GM19025 (cell line): ENCODE data around the gene PRTFDC1.
A peak's percentile ranks its signal among the peaks of the same experiment; 100 is the strongest.
"Not testable (repeated sequence)": the region's sequence is repeated elsewhere in the genome, so short reads cannot be mapped to it uniquely, and the experiment has no call there.

ENCODE experiments used
- ATAC-seq: cut with Tn5 transposase; IDR thresholded peaks from one replicate; pipeline ENCODE4 v1.9.1; 2021; ENCODE audit warnings: mild to moderate bottlenecking, low read depth, moderate library complexity; ENCODE audit not compliant: unreplicated experiment

PRTFDC1 gene

DNA sequence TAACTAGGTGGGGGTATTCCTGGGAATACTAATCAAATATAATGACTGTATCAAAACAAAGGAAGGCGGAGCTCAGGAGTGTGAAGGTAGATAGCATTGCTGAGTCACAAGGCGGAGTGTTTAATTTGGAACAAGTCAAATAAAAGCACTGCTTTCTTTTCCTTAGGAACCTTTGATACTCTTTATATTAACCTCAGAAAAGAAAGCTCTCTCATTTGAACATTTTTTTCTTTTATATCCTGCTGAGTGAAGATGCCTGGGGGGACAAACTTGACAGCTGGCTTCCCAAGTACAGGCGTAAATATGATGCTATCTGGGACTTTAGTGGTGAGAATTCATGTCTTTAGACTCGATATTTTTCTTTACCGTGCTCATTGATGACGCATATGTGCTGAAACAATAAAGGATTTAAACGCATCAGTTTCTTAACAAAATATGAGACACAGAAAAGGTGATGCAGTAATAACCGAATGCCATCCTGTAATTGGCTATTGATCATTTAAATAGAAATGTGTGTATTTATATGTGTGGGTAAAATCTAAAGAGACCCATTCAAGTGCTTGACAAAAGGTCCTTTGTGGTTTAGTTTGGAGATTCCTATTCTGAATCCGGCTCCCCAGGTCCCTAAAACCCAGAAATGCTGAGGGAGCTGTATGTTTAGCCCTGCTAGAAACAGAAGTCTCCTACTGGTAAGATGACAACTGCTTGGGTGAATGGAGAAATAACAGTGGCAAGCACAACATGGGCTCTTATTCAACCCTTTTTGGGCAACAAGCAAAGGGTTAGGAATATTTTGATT lies 102.7 kb downstream of the PRTFDC1 start:
- no peak for ATAC-seq

DNA sequence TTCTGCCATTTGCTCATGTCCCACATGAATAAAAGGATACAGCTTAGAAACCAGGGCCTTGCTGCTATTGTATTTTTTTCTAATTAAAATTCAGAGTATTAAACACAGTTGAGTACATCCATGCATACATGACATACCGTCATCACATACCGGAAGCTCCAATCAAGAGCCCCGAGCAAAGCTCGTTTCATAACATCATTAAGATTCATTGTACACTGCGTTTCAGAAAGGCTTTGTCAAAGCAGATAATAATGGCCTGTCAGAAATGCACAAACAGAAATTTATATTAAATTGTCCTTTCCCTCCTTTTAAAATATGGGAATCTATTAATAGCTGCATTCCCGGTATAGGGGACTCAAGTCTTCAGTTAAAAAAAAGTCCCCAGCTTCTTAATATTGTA lies 103.4 kb downstream of the PRTFDC1 start:
- ATAC-seq: no peak

DNA sequence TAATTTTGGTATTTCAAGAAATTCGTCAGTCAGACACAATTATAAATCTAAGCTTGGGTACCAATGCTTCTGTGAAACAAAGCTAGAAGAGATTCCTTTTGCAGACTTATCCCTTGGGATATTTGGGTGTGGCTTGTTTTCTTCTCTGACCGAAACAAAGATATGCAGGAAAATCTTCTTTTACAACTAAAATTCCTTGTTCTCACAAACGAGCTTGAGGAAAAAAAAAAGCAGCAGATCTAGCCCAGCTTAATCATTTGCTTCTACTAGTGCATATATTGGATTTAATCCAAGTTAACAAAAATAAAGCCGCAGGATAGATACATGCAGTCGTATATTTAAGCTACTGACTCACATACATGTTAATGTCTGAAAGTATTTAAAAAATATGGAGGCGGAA lies 104.2 kb downstream of the PRTFDC1 start:
- ATAC-seq: no peak

DNA sequence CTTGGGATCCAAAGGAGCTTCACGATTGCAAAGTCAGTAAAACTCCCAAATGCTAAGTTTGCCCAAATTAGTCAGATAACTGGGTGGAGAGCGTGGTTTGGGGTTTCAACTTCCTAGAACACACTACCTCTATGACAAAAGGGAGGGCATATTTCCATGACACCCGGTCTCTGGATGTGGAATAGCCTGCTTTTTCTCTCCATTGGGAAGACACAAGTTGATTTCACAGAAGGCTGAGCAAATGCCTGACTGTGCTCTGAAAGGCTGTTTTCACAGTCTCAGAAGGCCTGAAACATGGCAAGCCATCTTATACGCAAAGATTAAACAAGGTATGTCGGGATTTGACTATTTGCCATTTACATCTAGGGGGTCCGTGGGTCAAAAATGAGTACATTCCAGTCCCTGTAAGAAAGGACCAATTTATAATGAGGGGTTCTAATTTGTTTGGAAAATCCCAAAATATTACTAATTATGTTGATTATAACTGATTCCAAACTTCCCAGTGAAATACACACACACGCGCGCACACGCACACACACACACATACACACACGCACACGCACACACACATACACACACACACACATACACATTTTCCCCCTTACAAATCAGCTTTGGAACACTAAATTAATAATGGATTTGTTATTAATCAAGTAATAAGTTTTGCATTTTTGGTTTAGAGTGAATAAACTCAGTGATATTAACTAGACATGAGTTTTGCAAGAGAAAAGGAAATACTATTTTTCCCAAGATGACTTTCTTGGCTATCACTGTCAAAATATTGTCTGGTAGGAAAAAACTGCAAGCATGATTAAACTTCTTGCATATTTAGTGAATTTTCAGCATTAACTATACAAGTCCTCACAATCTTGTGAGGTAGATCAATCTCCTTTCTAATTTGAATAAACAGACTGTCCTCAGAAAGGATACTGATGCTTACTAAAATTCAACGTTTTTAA lies 105.0 kb downstream of the PRTFDC1 start:
- ATAC-seq: no peak

DNA sequence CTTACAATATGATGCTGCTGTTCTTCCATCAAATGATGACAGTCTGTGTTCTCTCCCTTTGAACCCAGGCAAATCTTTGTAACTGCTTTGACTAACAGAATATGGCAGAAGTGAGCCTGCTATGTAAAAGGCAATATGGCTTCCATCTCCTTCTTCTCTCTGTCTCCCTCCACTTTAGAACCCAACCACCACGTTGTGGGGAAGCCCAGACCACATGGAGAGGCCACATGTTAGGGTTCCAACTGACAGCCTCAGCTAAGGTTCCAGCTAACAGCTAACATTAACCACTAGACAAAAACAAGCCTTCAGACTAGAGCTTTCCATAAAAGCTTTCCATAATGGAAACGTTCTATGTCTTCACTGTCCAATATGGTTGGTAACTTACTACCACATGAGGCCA lies 107.7 kb downstream of the PRTFDC1 start:
- no peak for ATAC-seq

GRCh38 chr10:24843256-24843655 lies 109.2 kb downstream of the PRTFDC1 start:
- ATAC-seq: no peak

DNA sequence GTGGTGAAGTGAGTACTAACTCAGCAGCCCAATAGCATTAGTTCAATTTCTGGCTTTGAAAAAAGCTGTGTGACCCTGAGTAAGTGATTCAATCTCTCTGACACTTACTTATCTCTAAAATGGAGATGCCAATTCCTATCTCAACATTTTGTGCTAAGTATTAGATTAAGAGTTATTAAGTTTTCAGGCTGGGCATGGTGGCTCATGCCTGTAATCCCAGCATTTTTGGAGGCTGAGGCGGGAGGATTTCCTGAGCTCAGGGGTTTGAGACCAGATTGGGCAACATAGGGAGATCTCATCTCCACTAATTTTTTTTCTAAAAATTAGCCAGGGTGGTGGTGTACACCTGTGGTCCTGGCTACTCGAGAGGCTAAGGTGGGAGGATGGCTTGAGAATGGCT lies 109.5 kb downstream of the PRTFDC1 start:
- ATAC-seq: no peak

DNA sequence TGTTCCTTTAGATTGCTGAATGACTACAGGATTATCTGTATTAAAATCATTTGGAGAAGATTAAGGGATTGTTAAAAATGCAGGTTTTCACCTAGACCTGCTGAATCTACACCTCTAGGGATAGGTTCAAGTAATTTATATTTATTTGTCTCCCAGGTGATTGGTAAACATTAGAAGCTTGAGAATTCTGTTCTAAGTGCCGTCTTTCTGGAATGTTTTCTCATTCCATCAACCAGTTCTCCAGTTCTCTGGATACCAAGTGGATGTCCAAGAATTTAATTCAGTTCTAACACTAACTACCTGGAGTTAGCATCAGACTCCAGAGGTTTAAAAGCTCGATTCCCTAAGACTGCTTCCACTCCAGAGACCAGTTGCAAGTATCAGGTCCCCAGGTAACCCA lies 110.9 kb downstream of the PRTFDC1 start:
- no peak for ATAC-seq

- no peak for ATAC-seq
Observed at GRCh38 chr10:24840784-24841183, 111.6 kb downstream of the PRTFDC1 start.

- ATAC-seq: not testable (repeated sequence)
Observed at GRCh38 chr10:24837781-24838180, 114.6 kb downstream of the PRTFDC1 start.

- no peak for ATAC-seq
Observed at GRCh38 chr10:24834869-24835268, 117.5 kb downstream of the PRTFDC1 start.

DNA sequence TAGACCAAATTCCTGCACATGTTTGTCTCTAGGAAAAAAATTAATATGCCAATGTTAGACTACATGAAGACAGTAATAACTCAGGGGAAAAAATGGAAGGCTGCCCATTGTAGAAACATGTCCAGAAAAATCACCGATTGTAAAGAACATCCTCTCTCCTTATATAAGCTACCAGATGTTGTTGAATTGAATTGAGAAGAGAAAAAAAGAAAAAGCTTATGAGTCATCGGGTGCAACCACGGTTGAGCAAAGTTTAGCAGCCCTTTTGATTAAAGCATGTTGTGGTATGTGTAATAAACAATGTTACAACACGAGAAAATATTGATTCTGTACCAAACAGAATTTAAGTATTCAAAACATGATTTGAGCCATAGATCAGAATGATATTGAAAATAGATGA lies 126.4 kb downstream of the PRTFDC1 start:
- ATAC-seq: no peak

- no peak for ATAC-seq
Observed at GRCh38 chr10:24825551-24825950, 126.9 kb downstream of the PRTFDC1 start.

- no peak for ATAC-seq
Observed at GRCh38 chr10:24824536-24824935, 127.9 kb downstream of the PRTFDC1 start.

GRCh38 chr10:24824124-24824523 lies 128.3 kb downstream of the PRTFDC1 start:
- ATAC-seq: no peak

- ATAC-seq: peak; percentile 52
Observed at GRCh38 chr10:24822590-24822989, 129.8 kb downstream of the PRTFDC1 start.

DNA sequence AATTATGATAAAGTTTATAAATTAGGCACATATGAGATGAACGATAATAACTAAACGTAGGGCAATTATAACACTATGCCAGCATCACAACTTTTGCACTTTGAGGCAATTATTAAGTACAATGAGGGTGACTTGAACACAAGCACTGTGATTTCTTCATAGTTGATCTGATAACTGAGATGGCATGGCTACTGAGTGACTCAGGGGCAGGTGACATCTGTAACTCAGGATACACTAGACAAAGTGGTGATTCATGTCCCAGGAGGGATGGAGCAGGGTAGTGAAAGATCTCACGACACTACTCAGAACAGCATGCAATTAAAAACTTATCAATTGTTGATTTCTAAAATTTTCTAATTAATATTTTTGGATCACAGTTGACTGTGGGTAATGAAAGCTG lies 130.4 kb downstream of the PRTFDC1 start:
- ATAC-seq: no peak

DNA sequence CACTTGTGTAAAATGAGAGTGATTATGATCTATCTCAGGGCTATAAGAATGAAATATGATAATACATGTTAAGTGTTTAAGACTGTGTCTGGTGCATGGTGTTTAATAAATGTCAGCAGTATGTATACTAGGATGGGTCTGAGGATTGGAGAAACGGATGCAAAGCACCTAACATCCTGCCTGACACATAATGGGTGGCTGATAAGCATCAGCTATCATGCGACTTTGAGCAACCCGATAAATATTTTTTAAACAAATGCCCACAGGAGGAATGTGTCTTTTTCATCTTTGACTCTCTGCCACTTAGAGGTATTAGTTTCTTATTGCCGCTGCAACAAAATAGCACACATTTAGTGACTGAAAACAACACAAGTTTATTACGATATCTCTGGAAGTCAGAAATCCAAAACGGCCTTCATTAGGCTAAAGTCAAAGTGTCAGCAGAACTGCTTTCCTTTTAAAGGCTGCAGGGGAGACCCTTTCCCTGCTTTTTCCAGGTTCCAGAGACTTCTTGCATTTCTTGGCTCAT lies 135.5 kb downstream of the PRTFDC1 start:
- no peak for ATAC-seq

- ATAC-seq: no peak
Observed at GRCh38 chr10:24814568-24815313, 137.7 kb downstream of the PRTFDC1 start.

GRCh38 chr10:24813856-24814255 lies 138.6 kb downstream of the PRTFDC1 start:
- no peak for ATAC-seq

GRCh38 chr10:24806262-24806661 lies 146.1 kb downstream of the PRTFDC1 start:
- ATAC-seq: no peak
